ENCODE data around the gene WWOX.

- TF ChIP-seq CTCF (optimal IDR thresholded peaks at IDR 0.05 in 1 of 3, IDR thresholded peaks at IDR 0.05 in 1 of 3, conservative IDR thresholded peaks at IDR 0.05 in 1 of 3; ENCODE audit: extremely low read depth in 1 of 3, insufficient read depth in 2 of 3, low read length in 3 of 3) = no peak
- no peak for TF ChIP-seq EZH2 (IDR thresholded peaks at IDR 0.05; ENCODE audit: low read length)
Measured at GRCh38 chr16:79134300-79134699, 1034.8 kb downstream of the WWOX start.

Data from keratinocyte (primary cell).